Measurements from ENCODE around the gene IL1RAPL2. TPM values are rescaled to one million over a fixed set of nuclear protein-coding genes. Genes with fewer than 3 reads are reported as not detected.

IL1RAPL2 gene
- total RNA-seq, 1 experiment from 2014 or later = 1.6 TPM

GRCh38 chrX:104854790-104855340 is 288.9 kb downstream of the IL1RAPL2 start:
- H2AFZ ChIP-seq = no peak overlapping the region
- ChIA-PET CTCF (no interaction called here), POLR2A (ENCODE audit: unreplicated experiment) (no interaction called here)
- peak overlapping the region; percentile 37 for H3K27ac ChIP-seq
- no peaks in the 10 kb centered on the region for H4K20me1 ChIP-seq (ENCODE audit: insufficient read depth)
- H3K36me3 ChIP-seq (ENCODE audit: low read depth) = no peaks in the 10 kb centered on the region
- H3K9me3 ChIP-seq (ENCODE audit: insufficient read depth, low read depth) = no peaks in the 10 kb centered on the region
- peaks cover 9% of the 10 kb centered on the region; the same call in 1 of the 2 replicates for H3F3A ChIP-seq (ENCODE audit: insufficient read depth, low read depth)
- peaks cover 14% of the 10 kb centered on the region; the same call in 1 of the 2 replicates for H3K4me1 ChIP-seq (replicated peaks; ENCODE audit: insufficient read depth)
- H3K4me3 ChIP-seq = no peak overlapping the region
- H3K79me2 ChIP-seq (ENCODE audit: low read depth) = no peaks in the 10 kb centered on the region
- DNase-seq = no peak
- H3K9me2 ChIP-seq (ENCODE audit: insufficient read depth) = no peaks in the 10 kb centered on the region
- no peaks in the 10 kb centered on the region for H3K27me3 ChIP-seq (ENCODE audit: insufficient read depth, low read depth)
- H3K4me2 ChIP-seq = peak overlapping the region; percentile 13; the same call in 1 of the 2 replicates
- BruUV-seq (replicated peaks) = no TSS peak
- TF ChIP-seq CTCF (conservative IDR thresholded peaks at IDR 0.05) = no peak
- no peak for TF ChIP-seq EZH2 (IDR thresholded peaks at IDR 0.05; ENCODE audit: low read depth)
- intact Hi-C loops (cut with micrococcal nuclease; ENCODE audit: unreplicated experiment) = no loop called here

GRCh38 chrX:104863466-104863865 is 297.5 kb downstream of the IL1RAPL2 start:
- Histone ChIP-seq H3K27me3 (ENCODE audit: insufficient read depth, low read depth) (no peaks in the 10 kb centered on the region), H4K20me1 (ENCODE audit: insufficient read depth) (no peaks in the 10 kb centered on the region), H3K4me3 (no peak overlapping the region), H3K9me3 (ENCODE audit: insufficient read depth, low read depth) (no peaks in the 10 kb centered on the region), H3K4me1 (replicated peaks; ENCODE audit: insufficient read depth) (no peaks in the 10 kb centered on the region), H3K9me2 (ENCODE audit: insufficient read depth) (no peaks in the 10 kb centered on the region), H3K4me2 (no peak overlapping the region), H3K36me3 (ENCODE audit: low read depth) (no peaks in the 10 kb centered on the region), H3F3A (ENCODE audit: insufficient read depth, low read depth) (no peaks in the 10 kb centered on the region), H3K79me2 (ENCODE audit: low read depth) (no peaks in the 10 kb centered on the region), H3K27ac (no peak overlapping the region), H2AFZ (no peak overlapping the region)
- CTCF ChIA-PET = no interaction called here
- BruUV-seq (replicated peaks) = no TSS peak
- no peak for TF ChIP-seq CTCF (conservative IDR thresholded peaks at IDR 0.05)
- TF ChIP-seq EZH2 (IDR thresholded peaks at IDR 0.05; ENCODE audit: low read depth) = no peak
- POLR2A ChIA-PET (ENCODE audit: unreplicated experiment) = no interaction called here
- intact Hi-C loops (cut with micrococcal nuclease; ENCODE audit: unreplicated experiment) = no loop called here
- no peak for DNase-seq

- Histone ChIP-seq H2AFZ (no peak overlapping the region), H3K36me3 (ENCODE audit: low read depth) (no peaks in the 10 kb centered on the region), H3K27ac (no peak overlapping the region), H3K4me1 (replicated peaks; ENCODE audit: insufficient read depth) (no peaks in the 10 kb centered on the region), H4K20me1 (ENCODE audit: insufficient read depth) (no peaks in the 10 kb centered on the region), H3K4me3 (no peak overlapping the region), H3K4me2 (no peak overlapping the region), H3K27me3 (ENCODE audit: insufficient read depth, low read depth) (no peaks in the 10 kb centered on the region), H3K9me3 (ENCODE audit: insufficient read depth, low read depth) (no peaks in the 10 kb centered on the region), H3K79me2 (ENCODE audit: low read depth) (no peaks in the 10 kb centered on the region), H3F3A (ENCODE audit: insufficient read depth, low read depth) (no peaks in the 10 kb centered on the region), H3K9me2 (ENCODE audit: insufficient read depth) (no peaks in the 10 kb centered on the region)
- intact Hi-C loops (cut with micrococcal nuclease; ENCODE audit: unreplicated experiment) = no loop called here
- ChIA-PET POLR2A (ENCODE audit: unreplicated experiment) (no interaction called here), CTCF (no interaction called here)
- TF ChIP-seq EZH2 (IDR thresholded peaks at IDR 0.05; ENCODE audit: low read depth) = no peak
- TF ChIP-seq CTCF (conservative IDR thresholded peaks at IDR 0.05) = no peak
- BruUV-seq (replicated peaks) = no TSS peak
- DNase-seq = no peak
Measured at GRCh38 chrX:104864296-104864695, 298.3 kb downstream of the IL1RAPL2 start.

All from PC-9 (cell line).